ENCODE data around the gene ARL4A.

Gene ARL4A

DNA sequence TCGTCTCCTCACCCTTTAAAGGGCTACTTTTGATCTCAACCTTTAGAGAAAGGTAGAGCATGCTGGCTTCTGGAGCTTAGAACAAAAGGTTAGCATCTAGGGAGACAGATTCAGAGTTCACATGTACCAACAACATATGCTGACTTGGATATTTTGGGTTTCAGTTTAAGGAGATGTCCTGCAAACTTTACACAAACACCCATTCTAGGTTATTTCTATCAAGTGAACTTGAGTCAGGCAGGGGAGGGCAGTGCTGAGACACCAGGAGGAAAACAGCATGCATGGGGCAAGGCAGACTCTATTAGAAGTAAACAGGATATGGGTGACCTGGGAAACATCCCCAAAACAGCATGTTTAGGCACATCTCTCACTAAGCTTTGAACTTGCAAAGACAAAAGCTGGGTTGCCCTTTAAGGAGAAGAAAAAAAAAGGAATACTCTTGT, 43.8 kb downstream of the ARL4A start:
- no peak overlapping the region for H3K4me3 ChIP-seq (ENCODE audit: control insufficient read depth, low read depth, low read length)
- TF ChIP-seq, protein P1, sequence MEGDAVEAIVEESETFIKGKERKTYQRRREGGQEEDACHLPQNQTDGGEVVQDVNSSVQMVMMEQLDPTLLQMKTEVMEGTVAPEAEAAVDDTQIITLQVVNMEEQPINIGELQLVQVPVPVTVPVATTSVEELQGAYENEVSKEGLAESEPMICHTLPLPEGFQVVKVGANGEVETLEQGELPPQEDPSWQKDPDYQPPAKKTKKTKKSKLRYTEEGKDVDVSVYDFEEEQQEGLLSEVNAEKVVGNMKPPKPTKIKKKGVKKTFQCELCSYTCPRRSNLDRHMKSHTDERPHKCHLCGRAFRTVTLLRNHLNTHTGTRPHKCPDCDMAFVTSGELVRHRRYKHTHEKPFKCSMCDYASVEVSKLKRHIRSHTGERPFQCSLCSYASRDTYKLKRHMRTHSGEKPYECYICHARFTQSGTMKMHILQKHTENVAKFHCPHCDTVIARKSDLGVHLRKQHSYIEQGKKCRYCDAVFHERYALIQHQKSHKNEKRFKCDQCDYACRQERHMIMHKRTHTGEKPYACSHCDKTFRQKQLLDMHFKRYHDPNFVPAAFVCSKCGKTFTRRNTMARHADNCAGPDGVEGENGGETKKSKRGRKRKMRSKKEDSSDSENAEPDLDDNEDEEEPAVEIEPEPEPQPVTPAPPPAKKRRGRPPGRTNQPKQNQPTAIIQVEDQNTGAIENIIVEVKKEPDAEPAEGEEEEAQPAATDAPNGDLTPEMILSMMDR (conservative IDR thresholded peaks at IDR 0.05; ENCODE audit: control insufficient read depth, insufficient read depth, low read depth, low read length): peak; percentile 24
- DNase-seq (ENCODE audit: low read depth): peak; percentile 63

DNA sequence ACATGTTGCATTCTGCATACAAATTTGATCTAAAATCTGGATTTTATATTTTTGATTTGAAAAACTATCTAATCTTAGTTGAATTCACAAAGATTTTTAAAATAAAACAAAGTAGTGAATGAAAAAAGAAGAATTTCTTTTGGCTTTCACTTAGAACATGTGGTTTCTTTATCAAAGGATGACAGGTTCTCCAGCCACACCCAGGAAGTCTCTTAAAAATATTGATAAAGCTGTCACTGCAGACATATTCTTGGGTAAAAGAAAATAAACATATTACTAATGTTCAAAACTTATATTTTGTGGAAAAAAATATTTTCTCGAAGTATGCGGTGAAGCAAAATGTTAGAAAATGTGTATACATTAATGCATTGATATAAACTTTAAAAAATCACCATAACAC, 44.3 kb downstream of the ARL4A start:
- no peak for DNase-seq (ENCODE audit: low read depth)
- TF ChIP-seq, protein P1 (conservative IDR thresholded peaks at IDR 0.05; ENCODE audit: control insufficient read depth, insufficient read depth, low read depth, low read length): no peak
- H3K4me3 ChIP-seq (ENCODE audit: control insufficient read depth, low read depth, low read length): no peak overlapping the region

DNA sequence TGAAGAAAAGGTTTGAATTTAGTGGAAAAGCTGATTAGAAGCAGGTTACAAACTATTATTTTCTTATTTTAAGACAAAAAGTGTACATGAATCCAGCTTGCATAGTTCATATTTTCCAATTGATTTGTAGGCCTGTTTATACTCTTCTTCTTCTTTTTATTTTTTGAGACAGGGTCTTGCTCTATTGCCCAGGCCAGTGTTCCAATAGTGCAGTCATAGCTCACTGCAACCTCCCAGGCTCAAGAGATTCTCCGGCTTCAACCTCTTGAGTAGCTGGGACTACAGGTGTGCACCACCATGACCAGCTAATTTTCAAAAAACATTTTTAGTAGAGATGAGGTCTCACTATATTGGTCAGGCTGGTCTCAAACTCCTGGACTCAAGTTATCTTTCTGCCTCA, 45.0 kb downstream of the ARL4A start:
- no peak overlapping the region for H3K4me3 ChIP-seq (ENCODE audit: control insufficient read depth, low read depth, low read length)
- no peak for DNase-seq (ENCODE audit: low read depth)
- TF ChIP-seq, protein P1 (conservative IDR thresholded peaks at IDR 0.05; ENCODE audit: control insufficient read depth, insufficient read depth, low read depth, low read length): no peak

DNA sequence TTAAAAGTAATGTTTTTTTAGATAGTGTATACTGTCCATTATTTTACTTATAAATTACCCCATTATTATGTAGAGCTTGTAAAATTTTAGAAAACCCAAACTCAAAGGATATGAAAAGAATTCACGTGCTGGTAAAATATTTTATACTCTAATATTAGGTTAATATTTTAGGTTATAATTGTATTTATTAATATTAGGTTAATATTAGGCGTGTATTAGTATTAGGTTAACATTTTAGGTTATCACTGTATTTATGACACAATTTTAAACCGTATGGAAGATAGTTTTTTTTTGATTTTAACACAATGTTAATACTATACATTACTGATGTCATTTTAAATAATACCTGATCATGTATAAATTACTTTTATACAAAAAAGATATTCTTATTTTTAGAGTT, 48.5 kb downstream of the ARL4A start:
- H3K4me3 ChIP-seq (ENCODE audit: control insufficient read depth, low read depth, low read length): no peak overlapping the region
- DNase-seq (ENCODE audit: low read depth): no peak
- TF ChIP-seq, protein P1 (conservative IDR thresholded peaks at IDR 0.05; ENCODE audit: control insufficient read depth, insufficient read depth, low read depth, low read length): no peak

DNA sequence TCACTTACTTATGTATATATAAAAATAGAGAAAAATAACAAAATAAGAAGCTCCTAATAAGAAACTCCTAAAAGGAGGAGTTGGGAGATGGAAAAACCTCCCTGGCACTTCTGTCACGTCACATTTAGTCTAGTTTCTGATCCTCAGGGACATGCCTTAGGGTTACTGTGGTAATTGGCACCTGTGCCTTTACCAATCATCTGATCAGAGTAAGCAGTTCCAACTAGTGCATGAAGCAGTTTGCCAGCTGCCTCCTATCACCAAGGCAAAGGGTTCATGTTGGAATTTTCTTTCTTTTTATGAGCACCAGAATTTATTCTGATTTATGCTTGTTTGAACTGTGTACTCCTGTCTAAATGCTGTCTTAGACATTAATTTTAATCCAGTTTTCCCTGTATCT, 49.9 kb downstream of the ARL4A start:
- DNase-seq (ENCODE audit: low read depth): no peak
- no peak overlapping the region for H3K4me3 ChIP-seq (ENCODE audit: control insufficient read depth, low read depth, low read length)
- TF ChIP-seq, protein P1 (conservative IDR thresholded peaks at IDR 0.05; ENCODE audit: control insufficient read depth, insufficient read depth, low read depth, low read length): no peak

DNA sequence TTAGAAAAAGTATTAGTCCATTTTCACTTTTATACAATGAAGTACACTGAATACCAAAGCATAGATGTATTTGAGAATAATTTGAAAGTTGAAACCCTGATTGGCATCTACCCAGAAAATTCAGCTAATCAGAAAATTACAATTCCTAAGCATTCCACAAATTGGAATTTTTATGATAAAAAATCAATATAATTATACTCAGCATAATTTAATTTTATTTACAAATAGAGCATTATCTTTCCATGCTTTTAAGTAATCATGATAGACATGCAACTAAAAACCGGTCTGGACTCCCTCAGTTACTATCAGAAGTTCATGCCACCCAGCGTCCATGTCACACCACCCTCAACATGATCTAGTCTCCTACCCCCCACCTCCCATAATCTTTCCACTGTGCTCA, 50.4 kb downstream of the ARL4A start:
- no peak overlapping the region for H3K4me3 ChIP-seq (ENCODE audit: control insufficient read depth, low read depth, low read length)
- no peak for DNase-seq (ENCODE audit: low read depth)
- TF ChIP-seq, protein P1 (conservative IDR thresholded peaks at IDR 0.05; ENCODE audit: control insufficient read depth, insufficient read depth, low read depth, low read length): no peak

DNA sequence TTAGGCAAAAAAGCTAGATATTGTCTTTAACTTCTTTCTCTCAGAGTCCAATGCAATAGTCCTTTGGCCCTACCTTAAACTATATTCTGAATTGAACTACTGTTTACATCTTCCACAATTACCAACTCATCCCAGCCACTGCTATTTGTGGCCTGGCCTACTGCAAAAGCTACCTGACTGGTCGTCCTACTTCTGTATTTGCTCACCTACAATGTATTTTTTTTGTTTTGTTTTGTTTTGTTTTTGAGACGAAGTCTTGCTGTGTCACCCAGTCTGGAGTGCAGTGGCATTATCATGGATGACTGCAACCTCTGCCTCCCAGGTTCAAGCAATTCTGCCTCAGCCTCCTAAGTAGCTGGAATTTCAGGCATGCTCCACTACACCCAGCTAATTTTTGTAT, 51.2 kb downstream of the ARL4A start:
- no peak overlapping the region for H3K4me3 ChIP-seq (ENCODE audit: control insufficient read depth, low read depth, low read length)
- TF ChIP-seq, protein P1 (conservative IDR thresholded peaks at IDR 0.05; ENCODE audit: control insufficient read depth, insufficient read depth, low read depth, low read length): no peak
- no peak for DNase-seq (ENCODE audit: low read depth)
